Frontal cortex (tissue), 4 donors: ENCODE data around the gene NOC4L. TPM values are rescaled to one million over a fixed set of nuclear protein-coding genes. Genes with fewer than 3 reads are reported as not detected.

Experiments
- DNase-seq, 2 donors: peaks; one replicate each; pipeline ENCODE4 v3.0.0; 2012; ENCODE audit warnings: low spot score in 2 of 2
- FAIRE-seq: peaks from 2 replicates; lab custom pipeline; 2012; peaks lifted over from hg19 to GRCh38; lab: Jason Lieb, UNC
- total RNA-seq: library from RNA; depleted of rRNA; stranded (reverse); fragments of >200 nt; gene quantifications from one replicate; pipeline ENCODE4 v1.2.3, GENCODE V29; 2014
- donor health status: control.
- donor health status: control.
- donor health status: control.

NOC4L gene
- total RNA-seq, 1 donor from 2014 or later = 9.0 TPM

DNA sequence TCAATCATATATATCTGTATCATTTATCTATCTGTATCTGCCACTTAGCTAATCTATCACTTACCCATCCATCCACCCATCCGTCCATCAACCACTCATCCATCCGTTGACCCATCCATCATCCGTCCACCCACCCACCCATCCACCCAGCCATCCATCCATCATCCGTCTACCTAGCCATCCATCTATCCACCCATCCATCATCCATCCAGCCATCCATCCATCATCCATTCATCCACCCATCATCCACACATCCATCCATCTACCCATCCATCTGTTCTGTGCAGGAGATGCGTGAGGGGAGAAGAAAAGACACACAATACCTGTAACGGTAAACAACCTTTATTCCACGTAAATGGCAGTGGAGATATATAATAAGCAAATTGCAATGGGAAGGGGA lies 20.2 kb downstream of the NOC4L start:
- DNase-seq (no peak), FAIRE-seq (no peak)

DNA sequence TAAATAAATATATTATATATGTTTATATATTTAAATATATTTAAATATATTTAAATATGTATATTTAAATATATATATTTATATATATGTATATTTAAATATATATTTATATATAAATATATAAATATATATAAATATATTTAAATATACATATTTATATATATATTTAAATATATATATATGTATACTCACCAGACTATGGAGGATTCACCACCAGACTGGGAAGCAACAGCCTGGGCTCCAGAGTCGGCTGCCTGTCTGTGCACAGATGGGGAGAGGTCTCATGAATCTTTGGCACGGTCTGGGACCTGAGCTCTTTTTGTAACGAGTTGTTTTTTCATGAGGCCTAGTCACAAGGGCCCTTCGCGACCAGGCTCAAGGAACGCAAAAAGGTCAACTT lies 21.3 kb downstream of the NOC4L start:
- DNase-seq (no peak), FAIRE-seq (no peak)

DNA sequence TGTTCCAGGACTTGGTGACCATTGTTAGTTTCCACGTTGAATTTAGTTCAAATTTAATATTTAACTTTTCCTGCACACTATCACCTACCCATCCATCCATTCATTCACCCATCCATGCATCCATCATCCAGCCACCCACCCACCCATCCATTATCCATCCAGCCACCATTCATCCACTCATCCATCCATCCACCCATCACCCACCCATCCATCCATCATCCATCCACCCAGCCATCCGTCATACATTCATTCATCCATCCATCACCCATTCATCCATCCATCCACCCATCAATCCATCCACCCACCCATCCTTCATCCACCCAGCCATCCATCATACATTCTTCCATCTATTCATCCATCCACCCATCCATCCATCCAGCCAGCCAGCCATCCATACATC lies 21.8 kb downstream of the NOC4L start:
- FAIRE-seq = no peak
- DNase-seq = no peak

DNA sequence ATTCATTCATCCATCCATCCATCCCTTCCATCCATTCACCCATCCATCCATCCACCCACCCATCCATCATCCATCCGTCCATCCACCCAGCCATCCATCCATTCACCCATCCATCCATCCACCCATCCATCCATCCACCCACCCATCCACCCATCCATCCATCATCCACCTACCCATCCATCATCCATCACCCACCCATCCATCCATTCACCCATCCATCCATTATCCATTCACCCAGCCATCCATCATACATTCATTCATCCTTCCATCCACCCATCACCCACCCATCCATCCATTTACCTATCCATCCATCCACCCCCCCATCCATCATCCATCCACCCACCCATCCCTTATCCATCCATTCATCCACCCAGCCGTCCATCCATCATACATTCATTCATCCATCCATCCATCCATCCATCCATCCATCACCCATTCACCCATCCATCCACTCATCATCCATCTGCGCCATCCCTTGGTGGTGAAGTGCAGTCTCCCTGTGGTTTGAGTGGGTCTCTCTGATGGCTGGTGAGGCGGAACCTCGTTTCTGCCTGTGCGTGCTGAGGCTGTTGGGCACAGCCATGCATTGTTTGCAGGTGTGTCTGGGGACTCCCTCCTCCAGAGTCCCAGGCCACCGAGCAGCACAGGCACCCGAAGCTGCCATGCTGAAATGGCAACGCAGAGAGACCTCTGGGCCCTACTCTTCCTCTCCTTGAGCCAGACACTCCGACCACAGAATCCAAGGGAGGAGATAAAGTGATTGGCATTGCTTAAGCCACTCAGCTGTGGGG lies 22.7 kb downstream of the NOC4L start:
- FAIRE-seq (no peak), DNase-seq (no peak)

DNA sequence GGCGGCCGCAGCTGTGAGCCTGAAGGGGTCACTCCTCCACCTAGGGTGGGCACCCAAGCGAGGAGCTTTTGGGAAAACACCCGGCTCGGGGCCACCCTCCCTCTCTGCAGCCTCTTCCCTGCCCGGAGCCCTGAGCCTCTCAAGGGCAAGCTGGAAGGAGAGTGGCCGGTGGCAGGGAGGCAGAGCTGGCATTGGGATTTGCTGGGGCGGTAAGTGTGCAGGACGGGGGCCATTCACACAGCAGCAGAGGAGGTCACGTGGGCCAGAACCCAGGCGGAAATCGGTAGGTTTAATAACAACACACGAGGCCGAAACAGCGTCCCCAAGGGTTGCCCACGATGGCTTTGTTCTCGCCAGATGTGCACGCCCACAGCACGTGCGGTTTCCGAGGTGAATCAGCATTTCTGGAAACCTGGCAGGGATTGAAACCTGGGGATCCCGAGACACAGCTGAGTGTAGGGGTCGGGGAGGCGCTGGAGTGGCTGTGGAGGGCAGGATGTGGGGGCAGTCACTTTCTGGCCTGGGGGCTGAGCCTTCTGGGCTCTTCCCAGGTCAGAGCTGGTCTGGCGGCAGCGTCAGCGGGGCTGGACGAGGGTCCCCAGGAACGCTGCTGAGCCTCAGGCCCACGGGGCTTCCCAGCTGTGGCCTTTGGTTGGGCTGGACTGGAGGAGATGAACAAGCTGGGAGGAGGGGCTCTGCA lies 23.5 kb downstream of the NOC4L start:
- DNase-seq (no peak), FAIRE-seq (no peak)

DNA sequence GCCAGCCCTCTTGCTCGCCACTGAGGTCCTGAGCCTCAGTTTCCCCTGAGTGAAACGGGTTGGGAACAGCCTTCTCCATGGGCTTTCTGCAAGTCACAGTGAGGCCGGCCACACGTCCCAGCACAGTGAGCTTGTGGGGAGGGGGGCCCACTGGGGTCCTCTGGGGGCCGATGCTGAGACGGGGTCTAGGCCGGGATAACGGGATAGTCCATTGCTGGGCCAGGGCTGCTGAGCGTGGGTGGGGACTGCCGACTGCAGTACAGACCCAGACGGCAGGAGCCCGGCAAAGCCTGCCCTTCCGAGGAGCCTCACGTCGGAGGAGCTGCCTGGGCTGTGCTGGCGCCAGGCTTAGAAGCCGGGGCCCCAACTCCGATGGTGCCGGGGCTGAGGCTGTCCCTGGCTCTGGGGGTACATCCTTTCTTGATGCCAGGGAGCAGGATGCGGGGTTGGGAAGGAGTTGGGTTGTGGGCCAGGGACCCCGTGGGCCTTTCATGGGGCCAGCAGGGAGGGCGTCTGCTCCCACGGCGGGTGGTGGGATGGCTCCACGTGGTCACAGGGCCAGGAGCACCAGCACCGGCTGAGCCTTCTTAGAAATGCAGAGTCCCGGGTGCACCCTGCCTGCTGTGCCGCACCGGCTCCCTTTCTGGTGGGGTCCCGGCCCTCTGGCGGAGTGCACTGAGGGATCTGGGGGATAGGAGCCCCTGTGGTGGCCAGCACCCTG lies 24.2 kb downstream of the NOC4L start:
- FAIRE-seq = no peak
- DNase-seq = no peak

DNA sequence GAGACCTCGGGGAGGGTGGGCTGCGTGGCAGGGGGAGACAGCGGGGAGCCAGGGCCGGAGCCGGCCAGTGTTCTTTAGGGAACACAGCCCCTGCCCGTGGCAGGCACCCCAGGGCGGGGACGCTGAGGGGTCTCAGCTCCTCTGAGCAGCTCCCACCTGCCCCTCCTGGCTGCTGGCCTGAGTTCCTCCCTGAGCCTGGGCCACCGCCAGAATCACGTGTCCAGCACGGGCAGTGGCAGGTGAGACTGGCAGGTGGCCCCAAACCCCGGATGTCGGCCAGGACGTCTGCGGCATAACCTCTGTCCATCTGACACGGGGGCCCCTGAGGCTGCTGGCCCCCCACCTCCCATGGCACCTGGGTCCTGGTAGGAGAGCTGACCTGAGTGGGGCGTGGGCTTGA lies 25.1 kb downstream of the NOC4L start:
- no peak for FAIRE-seq
- DNase-seq = no peak

DNA sequence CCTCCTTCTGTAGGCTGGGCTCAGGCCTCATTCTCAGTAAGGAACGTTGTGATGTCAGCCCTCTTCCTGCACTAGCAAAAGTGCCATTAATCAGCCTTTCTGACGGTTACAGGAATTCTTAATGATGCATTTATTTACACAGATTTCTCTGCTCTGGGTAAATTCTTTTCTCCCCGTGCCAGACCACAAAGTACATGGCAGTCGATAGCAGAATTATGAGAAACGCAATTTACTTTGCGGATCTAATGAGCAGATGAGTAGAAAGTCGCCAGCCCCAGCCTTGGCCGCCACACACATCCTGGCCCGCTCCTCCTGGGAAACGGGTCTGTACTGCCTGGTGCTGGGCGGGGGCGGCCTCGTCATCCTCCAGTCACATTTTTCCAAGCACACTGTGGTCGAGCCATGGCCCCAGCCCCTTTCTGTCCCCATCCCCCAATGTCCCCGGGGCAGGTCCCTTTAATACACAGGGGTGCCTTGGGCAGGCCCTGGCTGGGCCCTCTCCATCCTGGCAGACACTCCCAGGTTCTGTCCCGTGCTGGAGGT lies 25.9 kb downstream of the NOC4L start:
- FAIRE-seq (no peak), DNase-seq (no peak)

DNA sequence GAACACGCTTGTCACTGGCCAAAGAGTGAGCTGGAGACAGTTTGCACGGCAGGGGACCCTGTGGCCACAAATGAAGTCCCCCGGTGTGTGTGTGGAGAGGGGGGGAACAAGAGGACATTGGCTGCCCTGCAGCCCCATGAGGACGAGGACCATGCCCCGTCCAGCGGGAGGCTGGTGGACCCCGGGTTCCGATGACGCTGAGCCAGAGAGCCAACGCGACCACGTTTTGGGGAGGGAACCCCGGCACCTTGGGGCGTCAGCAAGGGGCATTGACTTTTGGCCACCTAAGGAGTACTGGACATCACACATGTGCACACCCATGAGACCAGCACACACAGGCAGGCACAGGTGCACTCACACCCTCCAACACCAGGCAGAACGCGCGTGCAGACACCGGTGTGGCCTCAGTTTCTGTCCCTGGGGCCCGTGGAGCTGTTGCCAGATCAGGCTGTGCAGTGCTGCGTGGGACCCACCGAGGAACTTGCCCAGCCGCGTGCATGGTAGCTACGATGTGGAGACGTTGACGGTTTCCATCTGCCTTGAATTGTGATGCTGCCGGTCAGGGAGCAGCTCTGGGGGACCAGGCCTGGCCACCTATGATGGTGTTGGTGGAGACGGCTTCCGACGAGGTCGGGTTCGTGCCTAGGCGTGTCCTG lies 26.5 kb downstream of the NOC4L start:
- DNase-seq = no peak
- FAIRE-seq = no peak

DNA sequence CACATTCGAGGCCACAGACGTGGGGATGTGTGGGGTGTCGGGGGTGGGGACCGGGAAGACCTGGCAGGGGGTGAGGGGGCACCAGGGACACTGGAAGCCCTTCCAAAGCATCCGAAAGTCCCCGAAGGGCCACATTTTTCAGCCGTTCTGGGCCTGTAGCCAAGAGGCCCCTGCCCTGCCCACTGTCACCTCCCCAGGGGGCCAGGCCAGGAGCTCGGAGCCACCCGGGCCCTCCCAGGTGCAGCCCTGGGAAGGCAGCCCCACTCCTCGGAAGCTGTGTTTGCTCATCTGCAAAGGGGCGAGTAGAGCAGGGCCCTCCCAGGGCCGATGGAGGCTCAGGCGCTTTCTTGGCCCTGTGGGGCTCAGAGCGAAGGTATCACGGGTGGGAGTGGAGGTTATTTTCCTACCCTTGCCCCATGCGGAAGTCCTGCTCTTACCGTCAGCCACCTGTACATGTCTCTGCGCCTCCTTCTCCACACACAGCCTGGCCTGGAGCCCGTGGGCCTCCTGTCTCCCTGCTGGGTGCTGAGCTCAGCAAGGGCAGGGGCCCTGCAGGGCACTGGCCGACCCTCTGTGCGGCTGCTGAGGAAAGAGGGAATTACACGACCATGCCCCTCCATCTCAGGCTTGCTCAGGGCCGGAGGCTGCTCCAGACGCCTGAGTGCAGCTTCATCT lies 27.2 kb downstream of the NOC4L start:
- FAIRE-seq (no peak), DNase-seq (no peak)

DNA sequence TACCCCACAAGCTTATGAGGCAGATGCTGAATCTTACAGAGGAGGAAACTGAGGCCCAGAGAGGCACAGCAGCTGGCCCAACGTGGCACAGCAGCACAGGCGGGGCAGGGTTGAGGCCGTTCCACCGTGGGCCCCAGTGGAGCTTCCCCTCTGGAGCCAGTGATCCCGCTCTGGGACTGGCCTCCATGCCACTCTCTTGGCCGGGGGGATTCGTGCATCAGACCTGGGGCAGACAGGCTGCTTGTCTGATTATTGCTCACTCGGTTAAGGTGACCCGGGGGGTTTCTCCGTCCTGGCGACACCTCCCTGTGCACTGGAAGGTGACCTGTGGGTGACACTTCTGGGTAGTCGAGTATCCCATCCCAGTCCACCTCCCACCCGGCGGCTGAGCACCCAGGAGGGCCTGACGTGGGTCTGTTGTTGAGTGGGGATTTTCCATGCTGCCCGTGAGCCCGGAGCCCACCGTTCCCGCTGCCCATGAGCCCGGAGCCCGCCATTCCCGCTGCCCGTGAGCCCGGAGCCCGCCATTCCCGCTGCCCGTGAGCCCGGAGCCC lies 27.8 kb downstream of the NOC4L start:
- no peak for FAIRE-seq
- DNase-seq = no peak

DNA sequence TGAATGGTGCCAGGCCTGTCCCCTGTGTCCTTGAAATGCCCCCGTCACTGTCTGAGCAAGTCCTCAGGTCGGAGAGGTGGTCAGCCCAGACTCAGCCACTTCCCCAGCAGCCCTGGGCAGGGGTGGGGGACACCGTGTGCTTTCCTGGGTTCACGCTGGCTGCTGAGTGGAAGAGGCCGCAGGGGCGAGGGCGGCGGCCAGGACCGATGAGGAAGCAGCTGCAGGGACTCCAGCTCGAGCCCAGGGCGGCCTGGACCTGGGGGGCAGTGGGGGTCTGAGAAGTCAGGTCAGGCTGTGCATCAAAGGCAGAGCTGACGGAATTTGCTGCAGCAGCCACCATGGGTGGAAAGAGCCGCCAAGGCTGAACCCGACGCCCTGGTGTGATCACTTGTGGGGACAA lies 28.4 kb downstream of the NOC4L start:
- FAIRE-seq (no peak), DNase-seq (no peak)

DNA sequence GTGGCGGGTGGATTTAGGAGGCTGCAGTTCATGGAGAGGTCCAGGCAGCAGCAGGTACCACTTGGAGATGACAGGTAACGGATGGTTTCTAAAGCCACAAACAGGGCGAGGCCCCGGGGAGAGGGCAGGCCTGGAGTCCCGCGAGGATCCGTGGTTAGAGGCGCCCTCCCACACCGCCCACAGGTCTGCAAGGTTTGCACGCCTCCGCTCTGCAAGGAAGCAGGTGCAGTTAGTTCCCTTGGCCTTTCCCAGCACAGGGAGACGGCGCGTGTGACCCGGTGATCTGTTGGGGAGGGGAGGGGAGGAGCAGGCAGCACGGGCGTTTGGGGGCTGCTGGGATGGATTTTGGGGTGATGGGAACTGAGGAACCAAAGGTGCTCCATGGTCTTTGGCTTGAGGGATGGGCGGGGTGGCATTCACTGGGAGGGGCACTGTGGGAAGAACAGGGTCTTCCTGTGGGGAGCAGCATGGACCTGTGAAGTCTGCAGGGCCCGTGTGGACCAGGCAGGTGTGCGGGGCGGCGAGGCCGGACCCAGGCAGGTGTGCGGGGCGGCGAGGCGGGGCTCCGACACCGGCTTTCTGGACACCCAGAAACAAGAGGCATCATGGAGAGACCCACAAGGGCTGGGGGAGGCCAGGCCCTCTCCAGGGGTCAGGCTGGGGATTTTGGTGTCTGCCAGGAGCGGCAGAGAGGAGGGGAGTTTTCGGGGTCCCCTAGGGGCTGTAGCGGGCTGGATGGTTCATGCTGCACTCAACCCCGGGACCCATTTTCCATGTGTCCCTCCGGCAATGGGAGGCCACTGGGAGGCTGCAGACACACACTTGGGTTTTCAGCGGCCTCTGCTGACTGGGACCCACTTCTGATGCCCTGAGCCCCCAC lies 29.1 kb downstream of the NOC4L start:
- DNase-seq (no peak), FAIRE-seq (no peak)

DNA sequence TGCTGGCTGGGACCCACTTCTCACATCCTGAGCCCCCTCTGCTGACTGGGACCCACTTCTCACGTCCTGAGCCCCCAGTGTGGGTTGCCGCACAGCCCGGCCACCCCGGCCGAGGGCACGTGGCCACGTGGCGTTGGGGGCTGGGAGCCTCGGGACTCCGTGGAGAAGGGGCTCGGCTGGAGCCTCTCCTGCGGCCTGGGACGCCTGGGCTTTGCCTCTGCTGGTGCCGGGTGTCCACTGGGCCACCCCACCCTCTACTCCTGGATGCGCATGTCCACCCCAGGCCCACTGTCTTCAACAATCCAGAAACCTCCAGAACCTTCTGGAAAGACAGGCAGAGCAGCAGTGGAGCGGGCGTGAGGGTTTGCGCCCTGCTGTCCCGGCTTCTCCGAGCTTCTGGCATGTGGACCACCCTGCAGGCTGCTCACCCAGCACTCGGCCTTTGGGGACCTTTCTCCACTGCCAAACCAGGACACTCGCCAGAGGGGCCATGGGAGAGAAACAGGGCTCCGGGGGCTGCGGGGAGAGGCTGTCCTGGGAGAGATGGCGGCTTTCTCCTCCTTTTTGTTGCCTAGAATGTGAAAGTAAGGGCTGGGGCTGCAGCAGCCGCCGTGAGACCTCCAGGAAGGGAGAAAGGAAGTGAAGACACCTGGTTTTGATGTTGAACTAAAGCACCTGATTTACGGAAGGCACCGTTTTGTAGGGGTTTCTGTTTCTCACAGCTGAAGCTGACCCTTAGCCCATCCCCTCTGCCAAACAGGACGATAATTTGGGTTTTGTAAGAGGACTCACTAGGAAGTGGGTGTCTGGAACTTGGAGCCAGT lies 30.0 kb downstream of the NOC4L start:
- DNase-seq = no peak
- no peak for FAIRE-seq

DNA sequence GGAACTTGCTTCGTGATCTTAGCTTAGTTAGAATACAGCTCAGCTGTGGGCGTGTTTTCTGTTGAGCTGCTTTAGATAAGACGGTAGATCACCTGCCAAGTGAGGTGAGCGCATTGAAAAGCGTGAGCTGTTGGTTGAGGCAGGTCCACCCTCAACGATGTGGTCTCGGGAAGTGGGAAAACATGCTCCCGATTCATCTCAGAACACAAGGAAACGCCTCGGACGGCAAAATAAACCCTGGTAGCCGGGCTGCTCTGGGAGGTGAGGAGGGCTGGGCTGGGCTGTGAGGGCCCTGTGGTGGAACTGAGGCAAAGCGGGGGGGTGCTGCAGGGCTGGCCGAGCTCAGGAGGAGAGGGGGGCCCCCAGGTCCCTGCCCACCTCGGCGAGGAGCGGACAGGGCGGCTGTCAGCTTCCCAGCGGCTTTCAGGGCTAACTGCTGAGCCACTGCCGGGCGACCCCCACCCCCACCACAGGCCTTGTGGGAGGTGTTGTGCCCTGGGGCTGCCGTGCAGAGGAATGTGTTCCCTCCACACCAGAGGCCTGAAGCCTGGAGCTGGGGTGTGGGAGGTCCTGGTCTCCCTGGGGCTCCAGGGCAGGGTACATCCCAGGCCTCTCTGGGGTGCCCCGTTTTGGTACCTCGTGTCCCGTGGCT lies 30.7 kb downstream of the NOC4L start:
- FAIRE-seq = no peak
- no peak for DNase-seq

DNA sequence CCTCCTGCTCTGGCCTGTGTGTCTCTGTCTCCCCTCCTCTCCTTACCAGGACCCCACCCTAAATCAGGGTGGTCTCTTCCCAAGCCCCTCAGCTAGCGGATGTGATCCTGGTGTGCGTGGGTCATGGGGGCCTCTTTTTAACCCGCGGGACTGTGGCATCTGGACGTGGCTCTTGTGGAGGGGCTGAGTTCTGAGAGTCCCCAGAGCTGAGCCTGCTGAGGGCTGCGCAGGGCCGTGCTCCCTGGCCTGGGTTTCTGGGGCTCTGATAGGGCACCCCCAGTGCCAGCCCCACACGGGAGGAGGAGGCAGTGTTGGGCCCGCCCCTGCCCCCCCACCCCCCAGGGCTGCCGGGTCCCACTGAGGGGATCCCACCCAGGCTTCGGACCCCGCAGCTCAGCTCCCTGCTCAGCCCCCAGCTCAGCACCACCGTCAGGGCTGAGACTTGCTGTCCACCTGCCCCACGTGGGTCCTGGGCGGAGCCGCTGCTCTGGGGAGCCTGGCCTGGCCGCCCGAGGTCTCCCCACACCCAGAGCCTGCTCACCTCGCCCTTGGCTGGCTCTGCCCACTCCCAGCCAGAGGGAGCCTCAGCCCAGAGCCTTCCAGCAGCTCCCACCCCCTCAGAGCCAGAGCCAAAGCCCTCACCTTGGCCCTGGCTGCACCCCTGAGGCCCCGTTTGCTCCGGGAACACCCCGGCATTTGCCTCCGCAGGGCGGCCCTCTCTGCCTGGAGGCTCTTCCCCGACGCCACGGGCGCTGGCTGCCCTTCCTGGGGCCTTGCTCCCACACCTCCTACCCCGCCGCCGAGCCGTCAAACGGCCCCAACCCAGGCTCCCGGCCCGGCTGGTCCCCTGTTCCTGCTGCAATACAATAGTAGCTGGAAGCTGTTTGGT lies 31.5 kb downstream of the NOC4L start:
- DNase-seq (no peak), FAIRE-seq (no peak)
